SK-MEL-5 (cell line): ENCODE data around the gene NIF3L1. TPM values are rescaled to one million over a fixed set of nuclear protein-coding genes. Genes with fewer than 3 reads are reported as not detected.
"Not testable (repeated sequence)": the region's sequence is repeated elsewhere in the genome, so short reads cannot be mapped to it uniquely, and the experiment has no call there.

Experiments used
- DNase-seq: peaks from one replicate; pipeline ENCODE4 v3.0.0-alpha.2; 2016; ENCODE audit warnings: low read depth, low spot score
- in situ Hi-C: cut with HindIII; loops from 2 replicates; pipeline ENCODE4 v1.10.0; 2016; ENCODE audit warnings: low sequenced_read_pairs, high pct_unique_total_duplicates, low pct_unique_long_range_greater_than_20kb
- total RNA-seq: library from RNA; depleted of rRNA; stranded (reverse); fragments of >200 nt; shearing (Covaris generic); gene quantifications from 2 replicates; pipeline ENCODE4 v1.2.3, GENCODE V29; 2014

Gene NIF3L1
- total RNA-seq, 1 experiment from 2014 or later: 48.8 TPM

DNA sequence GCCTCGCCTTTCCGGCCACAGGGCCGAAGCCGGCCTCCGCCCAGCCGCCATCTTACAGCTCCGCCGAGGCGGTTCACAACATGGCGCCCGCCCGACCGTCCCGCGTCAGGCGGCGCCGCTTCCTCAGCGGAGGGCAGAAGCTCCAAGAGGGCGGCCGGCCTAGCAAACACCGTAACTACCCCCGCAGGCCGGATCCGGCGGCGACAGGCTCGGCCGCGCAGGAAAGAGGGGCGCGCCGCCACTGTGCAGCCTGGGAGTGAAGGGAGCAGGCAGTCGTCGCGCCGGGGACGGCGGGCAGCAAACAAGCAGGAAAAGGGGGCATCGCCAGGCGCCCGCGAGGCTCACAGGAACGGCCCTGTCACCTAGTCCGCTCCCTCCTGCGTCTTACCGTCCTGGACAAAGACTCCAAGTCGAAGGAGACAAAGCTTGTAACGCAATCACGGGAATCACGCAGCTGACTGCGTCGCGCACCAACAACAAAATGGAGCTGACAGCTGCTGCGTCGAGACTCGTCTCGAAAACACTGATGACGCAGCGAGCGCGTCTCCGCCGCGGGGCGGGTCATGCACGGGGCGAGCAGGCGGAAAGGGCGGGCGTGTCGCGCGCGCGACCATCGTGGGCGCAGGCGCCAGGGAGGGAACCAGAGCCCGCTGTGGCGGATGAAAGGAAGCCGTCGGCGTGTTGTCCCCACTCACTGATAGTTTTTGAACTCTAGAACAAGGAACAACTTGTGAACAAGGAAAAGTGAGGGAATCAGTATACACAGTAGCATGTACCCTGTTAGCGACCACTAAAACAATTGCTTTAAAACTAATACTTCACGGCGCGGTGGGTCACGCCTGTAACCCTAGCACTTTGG lies 24.8 kb upstream of the NIF3L1 start, which contains the start of gene CLK1:
TSS of gene CLK1 (minus strand) at position 483 of the 859 bp plus-strand sequence. CDS start 2,796 bp downstream, outside the sequence.
- DNase-seq: peak; percentile 92
- in situ Hi-C loops: no loop called here

DNA sequence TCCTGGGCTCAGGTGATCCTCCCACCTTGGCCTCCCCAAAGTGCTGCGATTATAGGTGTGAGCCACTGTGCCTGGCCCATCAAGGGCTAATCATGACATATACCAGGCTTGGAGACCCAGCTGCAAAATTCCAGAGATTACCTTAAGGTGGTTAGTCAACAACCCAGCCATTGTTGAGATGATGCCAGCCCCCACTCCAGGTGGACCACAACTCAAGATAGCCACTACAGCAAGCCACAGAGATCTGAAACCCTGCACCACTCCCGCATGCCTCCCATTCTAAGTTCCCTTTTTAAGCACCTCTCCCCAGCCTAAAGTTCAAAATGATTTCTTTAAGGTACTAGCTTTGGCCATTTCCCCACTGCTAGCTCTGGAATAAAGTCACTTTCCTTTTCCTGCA lies 20.2 kb upstream of the NIF3L1 start:
- in situ Hi-C loops: no loop called here
- DNase-seq: no peak

DNA sequence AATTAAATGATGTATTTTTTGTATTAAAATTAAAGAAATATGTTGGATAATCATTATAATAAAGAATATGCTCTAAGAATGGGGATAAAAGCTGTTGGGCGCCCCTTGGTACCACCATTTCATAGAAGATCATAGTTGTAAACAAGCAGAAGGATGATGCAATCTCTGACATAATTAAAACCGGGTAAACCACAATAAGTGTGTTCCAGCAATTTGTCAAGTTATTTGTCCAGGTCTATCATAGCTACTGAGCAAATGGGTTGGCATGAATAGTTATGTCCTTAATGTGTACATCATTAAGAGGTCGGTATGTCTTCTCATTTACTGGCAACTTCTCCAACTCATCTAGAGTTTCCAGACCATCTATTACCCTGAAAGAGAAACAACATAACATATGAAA lies 18.0 kb upstream of the NIF3L1 start:
- in situ Hi-C loops: no loop called here
- no peak for DNase-seq

- in situ Hi-C loops: no loop called here
- no peak for DNase-seq
These were observed 15.6 kb upstream of the NIF3L1 start for GRCh38 chr2:200873560-200873959.

DNA sequence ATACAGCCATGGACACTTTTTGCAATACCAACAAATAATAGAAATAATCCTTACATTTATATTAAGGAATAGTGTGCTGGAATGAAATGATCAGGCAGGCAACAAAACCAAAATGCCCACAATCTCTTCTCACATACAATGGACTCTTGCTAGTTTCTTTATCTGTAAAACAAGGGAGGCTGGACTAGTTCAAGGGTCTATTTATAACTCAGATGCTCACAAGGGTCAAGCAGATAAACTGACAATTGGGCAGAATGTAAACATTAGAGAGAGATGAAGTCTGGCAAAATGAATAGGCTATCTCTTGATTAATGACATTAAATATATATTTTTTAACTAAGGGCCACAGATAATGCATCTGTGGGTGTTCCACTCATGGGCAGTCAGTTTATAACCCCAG lies 11.7 kb upstream of the NIF3L1 start:
- in situ Hi-C loops: no loop called here
- no peak for DNase-seq

- no peak for DNase-seq
- in situ Hi-C loops: no loop called here
These were observed 10.8 kb upstream of the NIF3L1 start for GRCh38 chr2:200878289-200878880.

DNA sequence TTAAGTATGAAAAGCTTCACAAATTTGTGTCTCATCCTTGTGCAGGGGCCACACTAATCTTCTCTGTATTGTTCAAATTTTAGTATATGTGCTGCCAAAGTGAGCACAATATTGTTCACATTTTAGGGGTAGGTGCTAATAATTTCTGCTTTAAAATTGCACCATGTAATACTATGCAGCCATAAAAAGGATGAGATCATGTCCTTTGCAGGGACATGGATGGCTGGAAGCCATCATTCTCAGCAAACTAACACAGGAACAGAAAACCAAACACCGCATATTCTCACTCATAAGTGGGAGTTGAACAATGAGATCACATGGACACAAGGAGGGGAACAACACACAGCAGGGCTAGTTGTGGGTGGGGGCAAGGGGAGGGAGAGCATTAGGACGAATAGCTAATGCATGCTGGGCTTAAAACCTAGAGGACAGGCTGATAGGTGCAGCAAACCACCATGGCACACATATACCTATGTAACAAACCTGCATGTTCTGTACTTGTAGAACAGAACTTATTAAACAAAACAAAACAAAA lies 7.4 kb upstream of the NIF3L1 start:
- in situ Hi-C loops: not testable (repeated sequence)

GRCh38 chr2:200899482-200899881 lies 10.3 kb downstream of the NIF3L1 start:
- in situ Hi-C loops: no loop called here
- no peak for DNase-seq

More for the DNA sequence above, 7.4 kb upstream of the NIF3L1 start:
- not testable (repeated sequence) for DNase-seq

- peak; percentile 92 for DNase-seq
- in situ Hi-C loops: no loop called here
These were observed 12.4 kb downstream of the NIF3L1 start for GRCh38 chr2:200901459-200902072.

GRCh38 chr2:200905618-200906296 lies 16.6 kb downstream of the NIF3L1 start:
- in situ Hi-C loops: no loop called here
- peak; percentile 81 for DNase-seq

- in situ Hi-C loops: no loop called here
- no peak for DNase-seq
These were observed 20.8 kb downstream of the NIF3L1 start for GRCh38 chr2:200909958-200910357.

GRCh38 chr2:200913654-200914053 lies 24.5 kb downstream of the NIF3L1 start:
- in situ Hi-C loops: no loop called here
- no peak for DNase-seq

GRCh38 chr2:200922439-200922838 lies 33.3 kb downstream of the NIF3L1 start:
- no peak for DNase-seq
- in situ Hi-C loops: no loop called here

GRCh38 chr2:200929334-200930249 lies 40.4 kb downstream of the NIF3L1 start:
- in situ Hi-C loops: no loop called here
- no peak for DNase-seq

- no peak for DNase-seq
- in situ Hi-C loops: no loop called here
These were observed 41.9 kb downstream of the NIF3L1 start for GRCh38 chr2:200930947-200931626.

DNA sequence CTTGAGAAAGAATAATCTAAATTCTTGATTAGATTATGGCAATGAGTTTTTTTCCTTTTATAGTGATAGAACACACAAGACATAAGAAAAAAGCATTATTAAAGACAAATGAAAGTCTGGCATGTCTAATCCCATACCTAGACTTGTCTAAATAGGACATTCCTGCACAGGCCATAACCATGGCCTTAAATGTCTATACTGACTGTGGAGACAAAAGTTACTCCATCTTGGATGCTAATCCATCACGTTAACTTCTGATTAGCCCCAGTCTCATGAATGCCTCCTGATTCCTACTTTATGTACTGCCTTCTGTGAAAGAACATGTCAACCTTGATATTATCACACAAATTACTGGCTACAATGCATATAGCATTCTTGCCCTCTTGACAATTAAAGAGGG lies 50.7 kb downstream of the NIF3L1 start:
- in situ Hi-C loops: no loop called here
- DNase-seq: no peak
